Measurements from ENCODE around the gene TLE4.
A peak's percentile ranks its signal among the peaks of the same experiment; 100 is the strongest.

TLE4 gene

DNA sequence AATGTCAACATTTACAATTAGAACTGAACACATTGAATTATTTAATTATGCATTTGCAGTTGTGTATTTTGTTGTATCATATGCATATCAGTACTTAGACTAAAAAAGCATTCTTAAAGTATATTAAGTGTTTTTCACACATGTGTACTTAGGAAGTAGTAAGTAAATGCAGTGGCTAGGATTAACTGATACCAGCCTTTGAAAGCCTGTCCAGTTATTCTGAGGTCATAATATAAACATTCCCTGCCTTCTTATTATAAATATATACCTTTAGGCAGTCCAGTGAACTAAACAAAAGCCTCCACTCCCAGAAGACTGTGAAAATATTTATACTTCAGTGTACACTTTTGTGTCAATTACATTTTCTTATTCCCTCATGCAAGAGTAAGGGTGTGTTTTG is 83.8 kb downstream of the TLE4 start:
- no peak for DNase-seq (ENCODE audit: low read depth)
- no peak overlapping the region for H3K4me3 ChIP-seq (ENCODE audit: low read length)
- no peak for TF ChIP-seq CTCF (conservative IDR thresholded peaks at IDR 0.05; ENCODE audit: low read length)

- H3K4me3 ChIP-seq (ENCODE audit: low read length), result no peak overlapping the region
- DNase-seq (ENCODE audit: low read depth), result no peak
- TF ChIP-seq CTCF (conservative IDR thresholded peaks at IDR 0.05; ENCODE audit: low read length), result no peak
Observed at GRCh38 chr9:79656169-79656568, 84.4 kb downstream of the TLE4 start.

- TF ChIP-seq CTCF (conservative IDR thresholded peaks at IDR 0.05; ENCODE audit: low read length), result no peak
- no peak overlapping the region for H3K4me3 ChIP-seq (ENCODE audit: low read length)
- peak; percentile 60 for DNase-seq (ENCODE audit: low read depth)
Observed at GRCh38 chr9:79657891-79658290, 86.1 kb downstream of the TLE4 start.

DNA sequence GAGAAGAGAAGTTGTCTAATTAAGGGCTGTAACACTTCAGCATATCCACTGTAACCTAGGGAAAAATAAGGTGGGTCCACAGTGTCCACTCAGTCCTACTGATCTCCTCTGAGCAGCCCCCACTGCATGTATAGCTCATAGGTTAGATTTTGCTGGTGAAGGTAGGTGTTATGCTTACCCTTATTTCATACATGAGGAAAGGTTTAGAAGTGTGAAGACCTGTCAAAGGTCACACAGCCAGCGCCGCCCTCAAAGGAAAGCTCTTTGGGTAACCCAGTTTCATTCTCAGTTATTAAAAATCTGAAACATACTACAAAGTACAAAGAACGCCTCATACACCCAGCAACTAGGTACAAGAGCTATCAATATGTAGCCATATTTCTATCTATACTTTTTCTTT is 87.2 kb downstream of the TLE4 start:
- DNase-seq (ENCODE audit: low read depth), result no peak
- H3K4me3 ChIP-seq (ENCODE audit: low read length), result no peak overlapping the region
- TF ChIP-seq CTCF (conservative IDR thresholded peaks at IDR 0.05; ENCODE audit: low read length), result no peak

GRCh38 chr9:79660615-79661014 is 88.8 kb downstream of the TLE4 start:
- TF ChIP-seq CTCF (conservative IDR thresholded peaks at IDR 0.05; ENCODE audit: low read length), result no peak
- H3K4me3 ChIP-seq (ENCODE audit: low read length), result no peak overlapping the region
- DNase-seq (ENCODE audit: low read depth), result no peak

GRCh38 chr9:79661279-79661678 is 89.5 kb downstream of the TLE4 start:
- no peak overlapping the region for H3K4me3 ChIP-seq (ENCODE audit: low read length)
- TF ChIP-seq CTCF (conservative IDR thresholded peaks at IDR 0.05; ENCODE audit: low read length), result no peak
- DNase-seq (ENCODE audit: low read depth), result no peak

DNA sequence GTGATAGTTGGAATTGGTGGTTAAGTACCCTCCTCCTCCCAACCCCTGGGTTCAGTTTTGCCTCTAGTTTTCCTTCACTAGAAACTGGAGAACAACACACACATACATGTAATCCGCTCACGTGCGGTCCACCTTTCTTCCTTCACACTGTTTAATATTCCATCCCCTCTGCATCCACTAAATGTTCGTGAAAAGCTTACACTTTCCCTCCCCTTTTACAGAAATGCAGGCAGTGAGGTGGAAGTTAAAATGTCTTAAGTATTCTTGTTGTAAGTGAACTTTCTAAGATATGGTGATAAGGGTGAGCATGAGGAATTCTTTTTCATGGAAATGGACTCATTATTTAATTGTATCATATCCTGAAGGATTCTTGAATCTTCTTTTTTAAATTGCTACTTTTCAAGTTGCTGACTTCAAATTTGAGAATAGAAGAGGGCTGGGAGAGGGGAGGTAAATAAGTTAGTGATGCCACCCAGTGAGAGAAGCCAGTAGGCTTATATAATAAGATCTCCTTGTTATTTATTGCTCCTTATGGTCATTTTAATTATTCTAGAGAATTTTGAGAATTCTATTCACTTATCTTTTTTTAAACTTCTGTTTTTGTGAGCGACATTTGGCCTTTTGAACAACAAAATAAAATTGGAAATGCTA is 90.2 kb downstream of the TLE4 start:
- no peak overlapping the region for H3K4me3 ChIP-seq (ENCODE audit: low read length)
- no peak for DNase-seq (ENCODE audit: low read depth)
- no peak for TF ChIP-seq CTCF (conservative IDR thresholded peaks at IDR 0.05; ENCODE audit: low read length)
